H9 (cell line): ENCODE data around the gene KLHL20. TPM values are rescaled to one million over a fixed set of nuclear protein-coding genes. Genes with fewer than 3 reads are reported as not detected.

Experiments used
- DNase-seq: peaks from one replicate; pipeline ENCODE4 v3.0.0-alpha.2; 2017
- H2AFZ ChIP-seq: one replicate; pipeline ENCODE4 v1.6.1; 2013; ENCODE audit warnings: mild to moderate bottlenecking, low read length, control low read depth, moderate library complexity
- H2AK5ac ChIP-seq: 2 replicates; pipeline ENCODE4 v1.6.1; 2013; ENCODE audit warnings: low read length, control low read depth, mixed read lengths; ENCODE audit not compliant: insufficient read length
- H2BK120ac ChIP-seq: one replicate; pipeline ENCODE4 v1.6.1; 2013; ENCODE audit warnings: low read depth, mild to moderate bottlenecking, low read length, control low read depth, inconsistent platforms; ENCODE audit not compliant: poor library complexity, severe bottlenecking
- H2BK12ac ChIP-seq: 2 replicates; pipeline ENCODE4 v1.6.1; 2013; ENCODE audit warnings: low read length, control low read depth, mixed read lengths, low read depth; ENCODE audit not compliant: insufficient read length
- H2BK15ac ChIP-seq: 2 replicates; pipeline ENCODE4 v1.6.1; 2013; ENCODE audit warnings: low read depth, low read length, control low read depth
- H2BK20ac ChIP-seq: one replicate; pipeline ENCODE4 v1.6.1; 2013; ENCODE audit warnings: low read depth, mild to moderate bottlenecking, low read length, control low read depth, inconsistent platforms; ENCODE audit not compliant: poor library complexity, severe bottlenecking
- H2BK5ac ChIP-seq: 2 replicates; pipeline ENCODE4 v1.6.1; 2013; ENCODE audit warnings: low read length, control low read depth, mixed read lengths; ENCODE audit not compliant: insufficient read length
- H3K14ac ChIP-seq: 2 replicates; pipeline ENCODE4 v1.6.1; 2013; ENCODE audit warnings: low read length, control low read depth; ENCODE audit not compliant: insufficient read depth
- H3K18ac ChIP-seq: 2 replicates; pipeline ENCODE4 v1.6.1; 2013; ENCODE audit warnings: low read depth, mild to moderate bottlenecking, mixed read lengths, low read length, control low read depth; ENCODE audit not compliant: insufficient read length
- H3K23ac ChIP-seq: 2 replicates; pipeline ENCODE4 v1.6.1; 2013; ENCODE audit warnings: low read length, control low read depth, mixed read lengths, low read depth; ENCODE audit not compliant: insufficient read length
- H3K23me2 ChIP-seq: 2 replicates; pipeline ENCODE4 v1.6.1; 2013; ENCODE audit warnings: low read depth, mild to moderate bottlenecking, mixed read lengths, low read length, control low read depth; ENCODE audit not compliant: insufficient read length, poor library complexity, severe bottlenecking
- H3K27ac ChIP-seq: 2 replicates; pipeline ENCODE4 v1.5.1; 2013; ENCODE audit warnings: low read length, control low read depth, mixed read lengths, low read depth; ENCODE audit not compliant: insufficient read length
- H3K27me3 ChIP-seq: 2 replicates; pipeline ENCODE4 v1.6.1; 2013; ENCODE audit warnings: low read length, control low read depth, inconsistent platforms; ENCODE audit not compliant: insufficient read depth
- H3K4ac ChIP-seq: 2 replicates; pipeline ENCODE4 v1.6.1; 2013; ENCODE audit warnings: low read depth, mild to moderate bottlenecking, control low read depth, inconsistent platforms, low read length, moderate library complexity
- H3K4me1 ChIP-seq: 2 replicates; pipeline ENCODE4 v1.6.1; 2013; ENCODE audit warnings: low read length, control low read depth, inconsistent platforms; ENCODE audit not compliant: insufficient read depth
- H3K4me2 ChIP-seq: 2 replicates; pipeline ENCODE4 v1.6.1; 2013; ENCODE audit warnings: low read length, control low read depth, mixed read lengths; ENCODE audit not compliant: insufficient read length, insufficient read depth
- H3K56ac ChIP-seq: 2 replicates; pipeline ENCODE4 v1.6.1; 2013; ENCODE audit warnings: low read depth, mild to moderate bottlenecking, mixed read lengths, low read length, control low read depth; ENCODE audit not compliant: insufficient read length
- H3K79me1 ChIP-seq: 2 replicates; pipeline ENCODE4 v1.6.1; 2013; ENCODE audit warnings: low read depth, mild to moderate bottlenecking, moderate library complexity, low read length, control low read depth, inconsistent platforms; ENCODE audit not compliant: insufficient read depth, poor library complexity, severe bottlenecking
- H3K79me2 ChIP-seq: 2 replicates; pipeline ENCODE4 v1.6.1; 2013; ENCODE audit warnings: low read length, control low read depth, inconsistent platforms; ENCODE audit not compliant: insufficient read depth
- H3K9ac ChIP-seq: 2 replicates; pipeline ENCODE4 v1.6.1; 2013; ENCODE audit warnings: low read length, control low read depth, mixed read lengths; ENCODE audit not compliant: insufficient read length; ENCODE audit errors: extremely low read depth
- H3K9me3 ChIP-seq: one replicate; pipeline ENCODE4 v1.6.1; 2013; ENCODE audit warnings: low read depth, low read length, inconsistent platforms; ENCODE audit not compliant: control insufficient read depth
- H3T11ph ChIP-seq: one replicate; pipeline ENCODE4 v1.6.1; 2013; ENCODE audit warnings: mild to moderate bottlenecking, low read length, control low read depth, inconsistent platforms
- H4K20me1 ChIP-seq: one replicate; pipeline ENCODE4 v1.6.1; 2013; ENCODE audit not compliant: control insufficient read depth, insufficient read length, insufficient read depth
- H4K5ac ChIP-seq: 2 replicates; pipeline ENCODE4 v1.6.1; 2013; ENCODE audit warnings: low read depth, mild to moderate bottlenecking, mixed read lengths, low read length, control low read depth; ENCODE audit not compliant: insufficient read length
- H4K8ac ChIP-seq: replicated peaks from 2 replicates; pipeline ENCODE4 v1.6.1; 2013; ENCODE audit warnings: low read length, control low read depth, mixed read lengths, low read depth; ENCODE audit not compliant: insufficient read length
- H4K91ac ChIP-seq: 2 replicates; pipeline ENCODE4 v1.6.1; 2013; ENCODE audit warnings: low read depth, mild to moderate bottlenecking, moderate library complexity, mixed read lengths, low read length, control low read depth; ENCODE audit not compliant: insufficient read length
- H3K27ac Mint-ChIP-seq, 3 experiments: 2 replicates in 2 of 3; 3 replicates in 1 of 3; pipeline ENCODE4 v1.8.0; 2020 to 2021; ENCODE audit warnings: mixed read lengths in 3 of 3, mild to moderate bottlenecking in 1 of 3, moderate library complexity in 1 of 3
- H3K27me3 Mint-ChIP-seq: 2 replicates; pipeline ENCODE4 v1.8.0; 2021; ENCODE audit warnings: low read depth, mild to moderate bottlenecking, moderate library complexity, mixed read lengths
- H3K36me3 Mint-ChIP-seq, 3 experiments: 2 replicates in 2 of 3; 3 replicates in 1 of 3; pipeline ENCODE4 v1.8.0; 2020 to 2021; ENCODE audit warnings: low read depth in 3 of 3, mixed read lengths in 3 of 3; ENCODE audit not compliant: insufficient read depth in 1 of 3
- H3K4me1 Mint-ChIP-seq, 2 experiments: 2 replicates each; pipeline ENCODE4 v1.8.0; 2020; ENCODE audit warnings: mixed read lengths in 2 of 2
- H3K4me3 Mint-ChIP-seq, 2 experiments: 2 replicates in 1 of 2; 3 replicates in 1 of 2; pipeline ENCODE4 v1.8.0; 2020 to 2021; ENCODE audit warnings: mild to moderate bottlenecking in 2 of 2, mixed read lengths in 2 of 2, moderate library complexity in 1 of 2
- H3K9me3 Mint-ChIP-seq, 2 experiments: 2 replicates in 1 of 2; 3 replicates in 1 of 2; pipeline ENCODE4 v1.8.0; 2020; ENCODE audit warnings: mild to moderate bottlenecking in 2 of 2, mixed read lengths in 2 of 2, moderate library complexity in 1 of 2
- WGBS: extraction: QIAGEN DNeasy Blood & Tissue Kit; methylation state at CpG from one replicate; pipeline ENCODE4 v1.1.7; 2013; ENCODE audit warnings: missing lambda C conversion rate, low lambda C conversion rate, mixed read lengths; ENCODE audit not compliant: insufficient read length; ENCODE audit errors: extremely low coverage; 5-methylcytosine and 5-hydroxymethylcytosine counted together
- total RNA-seq: library from RNA; stranded (reverse); gene quantifications from 2 replicates; pipeline ENCODE4 v1.2.1, GENCODE V29; 2021
- TF ChIP-seq, protein P1 (sequence below): fragments of 200-600 bp; sonication (generic); conservative IDR thresholded peaks from 3 replicates; pipeline ENCODE4 v1.8.0; 2021; ENCODE audit warnings: antibody characterized with exemption, mild to moderate bottlenecking

The KLHL20 gene
- total RNA-seq, 1 experiment from 2014 or later = 12.2 TPM

DNA sequence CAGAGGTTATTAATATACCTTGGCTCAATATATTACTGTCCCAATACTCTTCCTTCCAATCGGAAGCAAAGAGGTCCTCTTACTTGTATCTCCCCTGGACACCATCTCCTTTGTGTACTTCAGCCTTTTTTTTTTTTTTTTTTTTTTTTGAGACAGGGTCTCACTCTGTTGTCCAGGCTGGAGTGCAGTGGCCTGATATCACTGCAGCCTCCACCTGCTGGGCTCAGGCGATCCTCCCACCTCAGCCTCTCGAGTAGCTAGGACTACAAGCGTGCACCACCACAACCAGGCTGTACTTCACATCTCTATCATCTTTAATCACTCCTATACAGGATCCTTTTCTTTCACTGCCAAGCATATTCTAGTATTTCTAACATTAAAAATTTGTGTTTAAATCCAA, 106.9 kb downstream of the KLHL20 start:
- Histone ChIP-seq H3T11ph (no peak overlapping the region), H3K23me2 (peaks cover 7% of the 10 kb centered on the region), H2AFZ (no peak overlapping the region), H3K4ac (no peak overlapping the region), H3K9me3 (no peaks in the 10 kb centered on the region), H2BK15ac (no peak overlapping the region), H3K27me3 (no peaks in the 10 kb centered on the region), H3K4me2 (no peak overlapping the region), H4K20me1 (no peaks in the 10 kb centered on the region), H3K9ac (no peak overlapping the region), H4K8ac (no peak overlapping the region), H3K14ac (no peak overlapping the region), H3K23ac (no peak overlapping the region), H3K79me1 (peaks cover 4% of the 10 kb centered on the region), H2BK20ac (no peak overlapping the region), H2BK12ac (no peak overlapping the region), H4K91ac (no peak overlapping the region), H3K4me1 (no peaks in the 10 kb centered on the region; the same call in 1 of the 2 replicates), H3K18ac (no peak overlapping the region), H2AK5ac (no peak overlapping the region), H4K5ac (no peak overlapping the region), H3K27ac (no peak overlapping the region), H2BK120ac (no peak overlapping the region), H3K56ac (no peak overlapping the region), H3K79me2 (peaks cover 22% of the 10 kb centered on the region; the same call in 1 of the 2 replicates), H2BK5ac (no peak overlapping the region)
- DNase-seq = no peak
- Mint-ChIP-seq H3K27me3 (no peaks in the 10 kb centered on the region), H3K27ac (no peak overlapping the region), H3K9me3 (peaks cover 0 to under 1% of the 10 kb centered on the region in 2 experiments; a peak in 1 of 5 replicates), H3K36me3 (peaks cover 25 to 39% (median 31%) of the 10 kb centered on the region in 3 experiments), H3K4me3 (no peak overlapping the region), H3K4me1 (peaks cover 11 to 12% of the 10 kb centered on the region in 2 experiments)
- WGBS = no CpG with 5 or more reads among the region's 4 CpGs
- TF ChIP-seq, protein P1, sequence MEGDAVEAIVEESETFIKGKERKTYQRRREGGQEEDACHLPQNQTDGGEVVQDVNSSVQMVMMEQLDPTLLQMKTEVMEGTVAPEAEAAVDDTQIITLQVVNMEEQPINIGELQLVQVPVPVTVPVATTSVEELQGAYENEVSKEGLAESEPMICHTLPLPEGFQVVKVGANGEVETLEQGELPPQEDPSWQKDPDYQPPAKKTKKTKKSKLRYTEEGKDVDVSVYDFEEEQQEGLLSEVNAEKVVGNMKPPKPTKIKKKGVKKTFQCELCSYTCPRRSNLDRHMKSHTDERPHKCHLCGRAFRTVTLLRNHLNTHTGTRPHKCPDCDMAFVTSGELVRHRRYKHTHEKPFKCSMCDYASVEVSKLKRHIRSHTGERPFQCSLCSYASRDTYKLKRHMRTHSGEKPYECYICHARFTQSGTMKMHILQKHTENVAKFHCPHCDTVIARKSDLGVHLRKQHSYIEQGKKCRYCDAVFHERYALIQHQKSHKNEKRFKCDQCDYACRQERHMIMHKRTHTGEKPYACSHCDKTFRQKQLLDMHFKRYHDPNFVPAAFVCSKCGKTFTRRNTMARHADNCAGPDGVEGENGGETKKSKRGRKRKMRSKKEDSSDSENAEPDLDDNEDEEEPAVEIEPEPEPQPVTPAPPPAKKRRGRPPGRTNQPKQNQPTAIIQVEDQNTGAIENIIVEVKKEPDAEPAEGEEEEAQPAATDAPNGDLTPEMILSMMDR = no peak
